Trophoblast cell (in vitro differentiated cells and primary cell): ENCODE data around the gene SKAP1.

Experiments used
- DNase-seq, 2 donors: peaks; one replicate each; pipeline ENCODE4 v3.0.0-alpha.2; 2016
- H2AFZ ChIP-seq: 2 replicates; pipeline ENCODE4 v1.6.1; 2013; ENCODE audit warnings: low read length, moderate library complexity, mild to moderate bottlenecking; ENCODE audit not compliant: insufficient read depth, poor library complexity
- H2AK5ac ChIP-seq: 2 replicates; pipeline ENCODE4 v1.6.1; 2013; ENCODE audit warnings: mild to moderate bottlenecking, low read length
- H2BK120ac ChIP-seq: 2 replicates; pipeline ENCODE4 v1.6.1; 2013; ENCODE audit warnings: low read length, mild to moderate bottlenecking, moderate library complexity; ENCODE audit not compliant: insufficient read depth, poor library complexity
- H2BK12ac ChIP-seq: 2 replicates; pipeline ENCODE4 v1.6.1; 2013; ENCODE audit warnings: mild to moderate bottlenecking, low read length, moderate library complexity
- H2BK5ac ChIP-seq: 2 replicates; pipeline ENCODE4 v1.6.1; 2013; ENCODE audit warnings: low read length, low read depth, moderate library complexity, mild to moderate bottlenecking; ENCODE audit not compliant: poor library complexity
- H3K14ac ChIP-seq: 2 replicates; pipeline ENCODE4 v1.6.1; 2013; ENCODE audit warnings: mild to moderate bottlenecking, low read length
- H3K18ac ChIP-seq: 2 replicates; pipeline ENCODE4 v1.6.1; 2013; ENCODE audit warnings: mild to moderate bottlenecking, low read length
- H3K23ac ChIP-seq: 2 replicates; pipeline ENCODE4 v1.6.1; 2013; ENCODE audit warnings: low read length
- H3K27ac ChIP-seq: 2 replicates; pipeline ENCODE4 v1.5.1; 2013; ENCODE audit warnings: low read depth, mild to moderate bottlenecking, inconsistent platforms, low read length, moderate library complexity
- H3K27me3 ChIP-seq: 2 replicates; pipeline ENCODE4 v1.6.1; 2013; ENCODE audit warnings: inconsistent platforms, mild to moderate bottlenecking, low read length, moderate library complexity; ENCODE audit not compliant: insufficient read depth
- H3K36me3 ChIP-seq, 2 experiments: 1 replicate in 1 of 2; 2 replicates in 1 of 2; pipeline ENCODE4 v1.6.1; 2013; ENCODE audit warnings: low read length in 2 of 2, mild to moderate bottlenecking in 2 of 2, moderate library complexity in 1 of 2; ENCODE audit not compliant: insufficient read depth in 2 of 2, control insufficient read depth in 1 of 2
- H3K4ac ChIP-seq: 2 replicates; pipeline ENCODE4 v1.6.1; 2013; ENCODE audit warnings: low read depth, mild to moderate bottlenecking, low read length, moderate library complexity
- H3K4me1 ChIP-seq, 2 experiments: 1 replicate in 1 of 2; 2 replicates in 1 of 2; pipeline ENCODE4 v1.6.1; 2013; ENCODE audit warnings: low read length in 2 of 2, mild to moderate bottlenecking in 2 of 2, moderate library complexity in 1 of 2; ENCODE audit not compliant: insufficient read depth in 2 of 2, control insufficient read depth in 1 of 2
- H3K4me2 ChIP-seq: 2 replicates; pipeline ENCODE4 v1.6.1; 2013; ENCODE audit warnings: inconsistent platforms, mild to moderate bottlenecking, low read length, moderate library complexity
- H3K4me3 ChIP-seq: 2 replicates; pipeline ENCODE4 v1.5.1; 2013; ENCODE audit warnings: mild to moderate bottlenecking, low read depth, low read length, inconsistent platforms
- H3K79me1 ChIP-seq: one replicate; pipeline ENCODE4 v1.6.1; 2013; ENCODE audit warnings: low read length
- H3K79me2 ChIP-seq: 2 replicates; pipeline ENCODE4 v1.6.1; 2013; ENCODE audit warnings: low read length, mild to moderate bottlenecking; ENCODE audit not compliant: control insufficient read depth, insufficient read depth, poor library complexity
- H3K9ac ChIP-seq: 2 replicates; pipeline ENCODE4 v1.6.1; 2013; ENCODE audit warnings: mild to moderate bottlenecking, low read length
- H3K9me3 ChIP-seq: 2 replicates; pipeline ENCODE4 v1.6.1; 2013; ENCODE audit warnings: low read depth, mild to moderate bottlenecking, control low read depth, inconsistent platforms, low read length; ENCODE audit not compliant: insufficient read depth
- H4K12ac ChIP-seq: 2 replicates; pipeline ENCODE4 v1.6.1; 2013; ENCODE audit warnings: low read depth, mild to moderate bottlenecking, low read length, moderate library complexity
- H4K8ac ChIP-seq: 2 replicates; pipeline ENCODE4 v1.6.1; 2013; ENCODE audit warnings: low read depth, mild to moderate bottlenecking, low read length, moderate library complexity
- H4K91ac ChIP-seq: one replicate; pipeline ENCODE4 v1.6.1; 2013; ENCODE audit warnings: low read depth, mild to moderate bottlenecking, low read length, moderate library complexity
- WGBS: extraction: QIAGEN DNeasy Blood & Tissue Kit; methylation state at CpG from one replicate; pipeline ENCODE4 v1.1.7; 2013; ENCODE audit warnings: missing lambda C conversion rate; ENCODE audit not compliant: insufficient read length, insufficient coverage; ENCODE audit errors: extremely low coverage; 5-methylcytosine and 5-hydroxymethylcytosine counted together

The SKAP1 gene

GRCh38 chr17:48472411-48473281 lies 42.6 kb upstream of the SKAP1 start:
- H3K14ac ChIP-seq: no peak overlapping the region
- no peak overlapping the region for H2AFZ ChIP-seq
- H3K36me3 ChIP-seq: no peaks in the 10 kb centered on the region
- no peak overlapping the region for H2BK120ac ChIP-seq
- peak; percentile 32 to 50 for DNase-seq
- H3K23ac ChIP-seq: no peak overlapping the region
- H2BK12ac ChIP-seq: peak overlapping the region; percentile 13
- no peak overlapping the region for H3K18ac ChIP-seq
- no peak overlapping the region for H4K12ac ChIP-seq
- no peak overlapping the region for H2BK5ac ChIP-seq
- no peaks in the 10 kb centered on the region for H3K79me2 ChIP-seq
- no peak overlapping the region for H3K4me3 ChIP-seq
- no peak overlapping the region for H3K4ac ChIP-seq
- H2AK5ac ChIP-seq: no peak overlapping the region
- peak overlapping the region; percentile 57 for H3K27ac ChIP-seq
- H3K9ac ChIP-seq: no peak overlapping the region
- peaks cover 3 to 10% of the 10 kb centered on the region in 2 experiments for H3K4me1 ChIP-seq
- H3K79me1 ChIP-seq: no peaks in the 10 kb centered on the region
- no CpG with 5 or more reads among the region's 6 CpGs for WGBS
- H3K4me2 ChIP-seq: no peak overlapping the region
- H3K9me3 ChIP-seq: no peaks in the 10 kb centered on the region
- no peak overlapping the region for H4K91ac ChIP-seq
- no peaks in the 10 kb centered on the region for H3K27me3 ChIP-seq
- no peak overlapping the region for H4K8ac ChIP-seq

GRCh38 chr17:48471817-48472410 lies 41.9 kb upstream of the SKAP1 start:
- no peak overlapping the region for H4K12ac ChIP-seq
- no peaks in the 10 kb centered on the region for H3K9me3 ChIP-seq
- H2AK5ac ChIP-seq: no peak overlapping the region
- H3K4me3 ChIP-seq: no peak overlapping the region
- H3K4ac ChIP-seq: no peak overlapping the region
- no peaks in the 10 kb centered on the region for H3K79me2 ChIP-seq
- no peak for DNase-seq
- no peaks in the 10 kb centered on the region for H3K79me1 ChIP-seq
- H2BK12ac ChIP-seq: peak overlapping the region; percentile 13
- no peak overlapping the region for H3K9ac ChIP-seq
- H3K27me3 ChIP-seq: no peaks in the 10 kb centered on the region
- H2BK5ac ChIP-seq: no peak overlapping the region
- peaks cover 3 to 10% of the 10 kb centered on the region in 2 experiments for H3K4me1 ChIP-seq
- H3K14ac ChIP-seq: no peak overlapping the region
- no peak overlapping the region for H4K91ac ChIP-seq
- H4K8ac ChIP-seq: no peak overlapping the region
- no peak overlapping the region for H2BK120ac ChIP-seq
- H3K23ac ChIP-seq: no peak overlapping the region
- no peak overlapping the region for H3K4me2 ChIP-seq
- H3K27ac ChIP-seq: peak overlapping the region; percentile 57
- H3K18ac ChIP-seq: no peak overlapping the region
- H3K36me3 ChIP-seq: no peaks in the 10 kb centered on the region
- H2AFZ ChIP-seq: no peak overlapping the region
- WGBS: no CpG with 5 or more reads among the region's 8 CpGs

GRCh38 chr17:48470388-48471034 lies 40.5 kb upstream of the SKAP1 start:
- Histone ChIP-seq H3K18ac (no peak overlapping the region), H3K36me3 (no peaks in the 10 kb centered on the region), H4K8ac (no peak overlapping the region), H3K79me2 (no peaks in the 10 kb centered on the region), H3K79me1 (no peaks in the 10 kb centered on the region), H2BK120ac (no peak overlapping the region), H3K14ac (no peak overlapping the region), H2AK5ac (no peak overlapping the region), H2AFZ (no peak overlapping the region), H3K4me1 (peaks cover 3 to 10% of the 10 kb centered on the region in 2 experiments), H3K27me3 (no peaks in the 10 kb centered on the region), H4K12ac (no peak overlapping the region), H2BK12ac (no peak overlapping the region), H3K4me2 (no peak overlapping the region), H3K9ac (no peak overlapping the region), H3K4me3 (no peak overlapping the region), H2BK5ac (no peak overlapping the region), H3K9me3 (no peaks in the 10 kb centered on the region), H4K91ac (no peak overlapping the region), H3K23ac (no peak overlapping the region), H3K4ac (no peak overlapping the region), H3K27ac (no peak overlapping the region)
- DNase-seq: peak; percentile 48 to 65
- no CpG with 5 or more reads among the region's 6 CpGs for WGBS

GRCh38 chr17:48469227-48469626 lies 39.2 kb upstream of the SKAP1 start:
- Histone ChIP-seq H2BK12ac (no peak overlapping the region), H3K14ac (no peak overlapping the region), H2AFZ (no peak overlapping the region), H4K12ac (no peak overlapping the region), H3K36me3 (no peaks in the 10 kb centered on the region), H3K27me3 (no peaks in the 10 kb centered on the region), H3K9me3 (no peaks in the 10 kb centered on the region), H3K4ac (no peak overlapping the region), H3K4me2 (no peak overlapping the region), H2BK120ac (no peak overlapping the region), H2BK5ac (no peak overlapping the region), H3K79me2 (no peaks in the 10 kb centered on the region), H3K4me1 (peaks cover 3 to 10% of the 10 kb centered on the region in 2 experiments), H4K8ac (no peak overlapping the region), H3K79me1 (no peaks in the 10 kb centered on the region), H3K27ac (no peak overlapping the region), H3K4me3 (no peak overlapping the region), H4K91ac (no peak overlapping the region), H3K18ac (no peak overlapping the region), H3K9ac (no peak overlapping the region), H2AK5ac (no peak overlapping the region), H3K23ac (no peak overlapping the region)
- no peak for DNase-seq
- WGBS: no CpG with 5 or more reads among the region's 3 CpGs
